HCT116 (cell line): ENCODE measurements around the gene UNC93B1. TPM values are rescaled to one million over a fixed set of nuclear protein-coding genes. Genes with fewer than 3 reads are reported as not detected.

Source experiments
- ATAC-seq: fragments of 200-7000 bp; cut with Tn5 transposase; 2 replicates; pipeline ENCODE4 v1.9.1; 2020; ENCODE audit warnings: mild to moderate bottlenecking, moderate library complexity
- BruUV-seq: library from RNA; stranded (reverse); fragments of 400-500 nt; replicated peaks from 2 replicates; lab custom pipeline; 2021; lab: Mats Ljungman, UMichigan
- CTCF ChIA-PET: fragments of 300-600 bp; sonication (Branson Sonifier 250); formaldehyde crosslinking; loops from one replicate; lab custom pipeline; 2021; ENCODE audit warnings: antibody characterized with exemption; lab: Charles Lee
- POLR2A ChIA-PET: fragments of 300-600, 350-600 bp; sonication (Branson Sonifier 250); formaldehyde crosslinking; loops from one replicate; lab custom pipeline; 2021; ENCODE audit warnings: antibody characterized with exemption; lab: Charles Lee
- RAD21 ChIA-PET, 2 experiments: fragments of 300-600 bp; sonication (Branson Sonifier 250); formaldehyde crosslinking; loops; one replicate each; lab custom pipeline; 2023; ENCODE audit warnings: low total read pairs in 2 of 2; ENCODE audit not compliant: uncharacterized antibody in 2 of 2, unreplicated experiment in 2 of 2, low non-redundant PET in 1 of 2; lab: Charles Lee
- DNase-seq: peaks from one replicate; pipeline ENCODE4 v3.0.0-alpha.2; 2010; ENCODE audit warnings: low read depth, low spot score
- H2AFZ ChIP-seq: fragments of 200-600 bp; shearing (Covaris generic), sonication (generic); 2 replicates; pipeline ENCODE4 v1.6.1; 2017; ENCODE audit warnings: low read depth, mixed run types, mixed read lengths, antibody characterized with exemption, low read length; ENCODE audit not compliant: poor library complexity, severe bottlenecking
- H3K27ac ChIP-seq: 2 replicates; pipeline ENCODE4 v1.5.1; 2012; ENCODE audit warnings: low read depth, low read length
- H3K27me3 ChIP-seq: fragments of 200-600 bp; sonication (generic); 2 replicates; pipeline ENCODE4 v1.6.1; 2016; ENCODE audit warnings: mixed run types, low read length, mixed read lengths; ENCODE audit not compliant: insufficient read depth
- H3K36me3 ChIP-seq, 2 experiments: fragments of 200-500 bp in 1 of 2; fragments of 200-600 bp in 1 of 2; sonication (Bioruptor generic) in 1 of 2; sonication (generic) in 1 of 2; 2 replicates each; pipeline versions ENCODE4 v1.5.1 to v1.6.1; 2014 to 2016; ENCODE audit warnings: low read length in 2 of 2, inconsistent platforms in 1 of 2, mixed read lengths in 1 of 2, mixed run types in 1 of 2; ENCODE audit not compliant: insufficient read depth in 2 of 2, control insufficient read depth in 1 of 2
- H3K4me1 ChIP-seq, 2 experiments: fragments of 200-600 bp in 1 of 2; sonication (generic) in 1 of 2; 2 replicates each; pipeline versions ENCODE4 v1.5.1 to v1.6.1; 2012 to 2017; ENCODE audit warnings: low read length in 2 of 2, inconsistent platforms in 1 of 2, mild to moderate bottlenecking in 1 of 2, mixed read lengths in 1 of 2, mixed run types in 1 of 2, moderate library complexity in 1 of 2; ENCODE audit not compliant: insufficient read depth in 2 of 2, control insufficient read depth in 1 of 2
- H3K4me2 ChIP-seq: fragments of 200-600 bp; sonication (generic); 2 replicates; pipeline ENCODE4 v1.6.1; 2017; ENCODE audit warnings: mixed run types, low read length, mixed read lengths
- H3K4me3 ChIP-seq, 2 experiments: fragments of 200-600 bp in 1 of 2; sonication (generic) in 1 of 2; replicated peaks in 1 of 2; 2 replicates each; pipeline ENCODE4 v1.5.1; 2011 to 2016; ENCODE audit warnings: low read length in 2 of 2, control low read depth in 1 of 2, low read depth in 1 of 2, mild to moderate bottlenecking in 1 of 2, mixed read lengths in 1 of 2, mixed run types in 1 of 2
- H3K79me2 ChIP-seq: fragments of 200-600 bp; sonication (generic); 2 replicates; pipeline ENCODE4 v1.6.1; 2017; ENCODE audit warnings: mild to moderate bottlenecking, mixed run types, low read length, moderate library complexity, mixed read lengths; ENCODE audit not compliant: insufficient read depth
- H3K9ac ChIP-seq: fragments of 200-600 bp; sonication (generic); 2 replicates; pipeline ENCODE4 v1.6.1; 2016; ENCODE audit warnings: low read length, mixed read lengths
- H3K9me2 ChIP-seq: fragments of 200-600 bp; sonication (generic), shearing (Covaris generic); 2 replicates; pipeline ENCODE4 v1.6.1; 2017; ENCODE audit warnings: mixed run types, mild to moderate bottlenecking, moderate library complexity; ENCODE audit not compliant: insufficient read depth
- H3K9me3 ChIP-seq, 2 experiments: fragments of 200-500 bp in 1 of 2; fragments of 200-600 bp in 1 of 2; sonication (Bioruptor generic) in 1 of 2; sonication (generic) in 1 of 2; 2 replicates each; pipeline ENCODE4 v1.6.1; 2014 to 2017; ENCODE audit warnings: low read length in 2 of 2, mixed read lengths in 2 of 2, inconsistent platforms in 1 of 2, low read depth in 1 of 2, mild to moderate bottlenecking in 1 of 2, mixed run types in 1 of 2, moderate library complexity in 1 of 2; ENCODE audit not compliant: control insufficient read depth in 1 of 2, insufficient read depth in 1 of 2
- H4K20me1 ChIP-seq: fragments of 200-600 bp; sonication (generic), shearing (Covaris generic); 2 replicates; pipeline ENCODE4 v1.6.1; 2017; ENCODE audit warnings: mixed run types, mild to moderate bottlenecking, moderate library complexity; ENCODE audit not compliant: insufficient read depth
- ATF3 ChIP-seq: IDR thresholded peaks from 2 replicates; pipeline ENCODE4 v1.6.1; 2012
- CBX3 ChIP-seq: IDR thresholded peaks from 2 replicates; pipeline ENCODE4 v1.6.1; 2012; ENCODE audit warnings: low read depth
- CEBPB ChIP-seq: IDR thresholded peaks from 2 replicates; pipeline ENCODE4 v1.6.1; 2012; ENCODE audit warnings: low read depth
- EGR1 ChIP-seq: IDR thresholded peaks from 2 replicates; pipeline ENCODE4 v1.6.1; 2012; ENCODE audit warnings: low read depth
- ELF1 ChIP-seq: IDR thresholded peaks from 2 replicates; pipeline ENCODE4 v1.6.1; 2012; ENCODE audit warnings: low read depth, borderline replicate concordance
- EZH2 ChIP-seq: fragments of 200-600 bp; sonication (generic); IDR thresholded peaks from 2 replicates; pipeline ENCODE4 v1.6.1; 2017; ENCODE audit warnings: antibody characterized with exemption, mixed run types
- EZH2phosphoT487 ChIP-seq: fragments of 200-600 bp; IDR thresholded peaks from 2 replicates; pipeline ENCODE4 v1.6.1; 2018; ENCODE audit warnings: antibody characterized with exemption, borderline replicate concordance
- POLR2A ChIP-seq: IDR thresholded peaks from 2 replicates; pipeline ENCODE4 v1.7.0; 2011; ENCODE audit warnings: borderline replicate concordance; ENCODE audit not compliant: insufficient read depth, insufficient read length; ENCODE audit errors: extremely low read depth
- POLR2AphosphoS5 ChIP-seq: IDR thresholded peaks from 2 replicates; pipeline ENCODE4 v1.6.1; 2011; ENCODE audit warnings: mild to moderate bottlenecking, low read depth, low read length, moderate library complexity
- RAD21 ChIP-seq: IDR thresholded peaks from 2 replicates; pipeline ENCODE4 v1.6.1; 2012; ENCODE audit warnings: low read depth, mild to moderate bottlenecking
- SRF ChIP-seq: IDR thresholded peaks from 2 replicates; pipeline ENCODE4 v1.6.1; 2012; ENCODE audit warnings: low read depth
- TCF7L2 ChIP-seq: IDR thresholded peaks from 2 replicates; pipeline ENCODE4 v1.7.0; 2011; ENCODE audit warnings: borderline replicate concordance, inconsistent platforms; ENCODE audit not compliant: insufficient read depth, insufficient read length; ENCODE audit errors: extremely low read depth
- YY1 ChIP-seq: IDR thresholded peaks from 2 replicates; pipeline ENCODE4 v1.6.1; 2011; ENCODE audit warnings: low read length, low read depth, moderate library complexity, mild to moderate bottlenecking; ENCODE audit not compliant: insufficient replicate concordance; ENCODE audit errors: extremely low read depth
- ZBTB33 ChIP-seq: IDR thresholded peaks from 2 replicates; pipeline ENCODE4 v1.6.1; 2011; ENCODE audit warnings: mild to moderate bottlenecking, low read length, moderate library complexity; ENCODE audit not compliant: insufficient replicate concordance; ENCODE audit errors: extremely low read depth
- ZFX ChIP-seq: fragments of 450-650 bp; IDR thresholded peaks from 2 replicates; pipeline ENCODE4 v1.6.1; 2017
- ZNF274 ChIP-seq: fragments of 200-500 bp; sonication (Bioruptor generic); IDR thresholded peaks from 2 replicates; pipeline ENCODE4 v1.6.1; 2014; ENCODE audit warnings: mild to moderate bottlenecking, low read depth, low read length, inconsistent platforms
- intact Hi-C: fragments of 100-400 bp; cut with micrococcal nuclease; formaldehyde crosslinking; loops from 2 replicates; pipeline ENCODE4 v1.10.0; 2022
- total RNA-seq: library from RNA; stranded (reverse); gene quantifications from one replicate; pipeline ENCODE4 v1.2.1, GENCODE V29; 2021; ENCODE audit not compliant: unreplicated experiment

Gene UNC93B1
- total RNA-seq, 1 experiment from 2014 or later: 72.9 TPM

- intact Hi-C loops: no loop called here
- H3K36me3 ChIP-seq: no peaks in the 10 kb centered on the region
- no TSS peak for BruUV-seq
- H3K27me3 ChIP-seq: no peaks in the 10 kb centered on the region
- H3K79me2 ChIP-seq: 0 out of 2 replicates have a peak, but pooled peaks cover 14% of the 10 kb centered on the region
- ATAC-seq: no peak
- no peaks in the 10 kb centered on the region for H3K9me3 ChIP-seq
- TF ChIP-seq ELF1: no peak
- TF ChIP-seq EZH2: no peak
- TF ChIP-seq SRF: no peak
- TF ChIP-seq EGR1: no peak
- no peak for TF ChIP-seq CBX3
- TF ChIP-seq POLR2AphosphoS5: no peak
- TF ChIP-seq POLR2A: no peak
- no peak for TF ChIP-seq RAD21
- TF ChIP-seq CEBPB: no peak
- TF ChIP-seq ZFX: no peak
- TF ChIP-seq ATF3: no peak
- TF ChIP-seq EZH2phosphoT487: no peak
- TF ChIP-seq ZNF274: no peak
- no peak for TF ChIP-seq ZBTB33
- TF ChIP-seq TCF7L2: no peak
- TF ChIP-seq YY1: no peak
- no peaks in the 10 kb centered on the region for H4K20me1 ChIP-seq
- no peak overlapping the region for H3K9ac ChIP-seq
- RAD21 ChIA-PET: no interaction called here
- H3K27ac ChIP-seq: no peak overlapping the region
- CTCF ChIA-PET: no interaction called here
- POLR2A ChIA-PET: no interaction called here
- peaks cover 46 to 64% of the 10 kb centered on the region in 2 experiments for H3K4me1 ChIP-seq
- H3K4me3 ChIP-seq: no peak overlapping the region
- no peak overlapping the region for H2AFZ ChIP-seq
- no peak for DNase-seq
- no peaks in the 10 kb centered on the region for H3K9me2 ChIP-seq
- H3K4me2 ChIP-seq: no peak overlapping the region
These were observed 2.8 kb upstream of the UNC93B1 start for GRCh38 chr11:68006606-68007166.
